NCI-H1417 (cell line): ENCODE data around the gene MOB3C.
A peak's percentile ranks its signal among the peaks of the same experiment; 100 is the strongest.

Experiments
- DNase-seq, 3 experiments: peaks; one replicate each; lab custom pipeline; 2025; lab: John Stamatoyannopoulos, UW

The MOB3C gene

DNA sequence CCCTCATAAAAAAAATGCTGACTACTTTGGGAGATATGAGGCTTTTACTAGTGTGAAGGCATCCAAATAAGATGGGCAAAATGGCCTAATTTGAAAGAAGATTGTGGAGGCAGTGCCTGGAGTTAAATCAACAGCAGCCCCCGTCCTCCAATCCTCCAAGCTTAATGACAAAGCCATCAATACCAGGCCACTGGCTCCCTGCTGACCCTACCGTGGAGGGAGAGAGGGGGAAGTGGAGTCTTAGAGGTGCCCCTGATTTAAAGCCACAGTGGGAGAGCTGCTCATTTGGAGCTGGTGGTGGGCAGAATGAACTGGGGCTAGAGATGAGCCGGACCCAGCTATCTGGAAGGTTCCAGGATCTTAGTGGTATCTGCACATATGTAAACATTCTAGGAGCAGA is 40.8 kb downstream of the MOB3C start:
- DNase-seq = peak in 2 of 3 experiments; percentile 44 to 79

DNA sequence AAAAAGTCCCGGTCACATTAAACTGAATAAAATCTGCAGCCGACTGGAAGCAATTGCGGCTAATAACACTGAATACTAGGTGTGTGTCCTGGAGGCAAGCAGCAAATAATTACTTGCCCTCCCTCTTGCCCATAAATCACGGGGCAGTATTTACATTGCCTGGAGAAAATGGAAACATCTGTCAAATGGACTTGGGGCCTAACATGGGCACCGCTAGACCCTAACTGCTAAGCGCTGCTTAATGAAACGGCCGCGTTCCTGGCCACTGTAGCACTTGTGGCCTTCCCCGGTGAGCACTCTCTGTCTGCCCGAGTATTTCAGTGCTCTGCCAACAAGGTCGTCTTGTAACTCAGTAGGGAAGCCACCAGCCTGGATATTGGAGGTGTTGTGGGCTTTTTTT is 41.3 kb downstream of the MOB3C start:
- DNase-seq = peak in 2 of 3 experiments; percentile 86 to 98

DNA sequence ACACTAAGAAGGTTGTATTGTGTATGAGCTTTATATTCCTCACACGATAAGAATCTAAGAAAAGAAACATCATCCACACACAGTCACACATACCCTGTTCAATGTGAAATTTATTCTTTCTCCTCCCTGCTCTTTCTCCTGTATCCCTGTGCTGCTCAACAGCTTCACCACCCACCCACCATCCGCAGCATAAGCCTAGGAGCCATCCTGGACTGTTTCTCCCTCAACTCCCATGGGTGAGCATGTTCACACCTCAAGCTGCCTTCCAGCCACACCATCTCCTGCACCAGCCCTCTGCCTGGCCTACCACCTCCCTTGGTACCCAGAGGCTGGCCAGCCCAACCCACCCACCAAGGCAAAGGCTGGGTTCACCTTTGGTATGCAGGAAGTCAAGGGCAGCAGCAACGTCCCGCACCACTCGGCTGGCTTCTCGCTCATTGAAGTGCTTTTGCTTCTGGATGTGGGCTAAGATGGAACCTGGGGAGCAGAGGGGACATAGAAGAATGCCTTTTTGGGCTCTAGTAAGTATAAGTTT is 44.9 kb downstream of the MOB3C start:
- no peak for DNase-seq

DNA sequence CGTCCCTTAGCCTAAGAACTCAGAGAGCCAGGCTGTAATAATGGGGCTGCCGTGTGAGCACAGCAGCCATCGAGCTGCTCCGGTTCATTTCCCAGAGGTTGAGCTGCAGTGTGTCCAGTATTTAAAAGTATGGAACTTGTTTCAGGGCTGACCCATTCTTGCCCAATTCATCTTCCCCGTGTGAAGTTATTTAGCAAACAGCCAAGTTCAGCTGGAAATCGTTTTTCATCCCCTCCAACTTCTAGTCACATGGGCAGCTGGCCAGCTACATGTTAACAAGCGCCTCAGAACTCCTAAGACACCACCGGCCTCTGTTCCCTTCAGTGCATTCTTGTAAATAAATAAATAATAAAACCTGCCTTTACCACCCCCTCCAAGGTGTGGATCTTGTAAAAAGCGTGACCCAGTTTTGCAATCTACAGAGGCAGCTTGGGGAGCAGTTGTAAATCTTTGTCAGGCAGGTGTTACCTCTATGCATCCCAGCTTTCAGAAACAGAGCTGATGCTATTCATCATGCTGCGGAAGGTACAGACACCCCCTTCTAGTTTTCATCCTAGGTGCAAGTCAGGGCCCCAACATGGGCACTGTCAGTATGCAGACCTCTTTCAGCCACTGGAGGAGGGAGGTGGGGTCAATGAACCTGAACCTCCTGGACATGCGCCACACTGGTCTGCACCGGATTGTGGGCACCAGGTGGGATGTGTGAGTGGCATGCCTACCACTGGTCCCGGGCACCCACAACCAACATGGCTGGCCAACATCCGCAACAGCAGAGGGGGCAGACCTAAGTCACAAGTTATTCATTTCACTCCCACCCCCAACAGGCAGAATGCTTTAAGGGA is 46.5 kb downstream of the MOB3C start:
- DNase-seq = no peak

- DNase-seq = no peak
Observed at GRCh38 chr1:46569116-46569515, 47.5 kb downstream of the MOB3C start.

DNA sequence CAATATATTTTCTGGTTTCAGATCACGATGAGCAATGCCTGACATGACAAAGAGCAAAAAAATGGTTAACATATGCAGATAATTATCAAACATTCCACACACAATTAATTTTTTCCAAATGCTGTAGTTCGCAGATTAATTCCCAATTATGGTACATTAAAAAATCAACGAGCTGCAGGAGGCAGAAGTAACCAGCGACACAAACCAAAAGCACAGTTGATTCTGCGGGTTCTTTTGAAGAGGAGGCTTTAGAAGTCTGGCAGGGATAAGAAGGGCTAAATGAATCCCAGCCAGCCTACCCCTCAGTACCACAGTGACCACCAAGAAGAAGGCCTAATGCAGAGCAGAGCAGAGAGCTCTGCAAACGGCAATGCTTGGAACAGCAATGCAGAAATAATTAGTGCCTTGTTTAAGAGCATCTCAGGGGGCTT is 48.1 kb downstream of the MOB3C start:
- no peak for DNase-seq

GRCh38 chr1:46563341-46563740 is 53.3 kb downstream of the MOB3C start:
- DNase-seq = no peak

DNA sequence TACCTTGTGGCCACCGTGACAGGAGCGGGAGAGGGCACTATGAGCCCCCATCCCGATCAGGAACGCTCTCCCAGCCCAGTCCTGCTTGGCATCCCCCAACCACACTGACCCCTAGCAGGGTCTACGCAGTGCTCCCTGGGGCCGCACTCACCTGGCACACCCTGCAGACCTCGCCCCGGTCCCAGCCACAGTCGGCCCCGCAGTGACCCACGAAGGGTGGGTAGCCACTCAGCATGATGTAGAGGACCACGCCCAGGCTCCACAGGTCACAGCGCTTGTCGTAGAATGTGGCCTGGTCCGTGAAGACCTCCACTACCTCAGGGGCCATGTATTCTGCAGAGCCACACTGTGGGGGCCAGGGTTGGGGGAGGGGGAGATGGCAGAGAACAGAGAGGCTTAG is 54.1 kb downstream of the MOB3C start:
- DNase-seq = no peak

DNA sequence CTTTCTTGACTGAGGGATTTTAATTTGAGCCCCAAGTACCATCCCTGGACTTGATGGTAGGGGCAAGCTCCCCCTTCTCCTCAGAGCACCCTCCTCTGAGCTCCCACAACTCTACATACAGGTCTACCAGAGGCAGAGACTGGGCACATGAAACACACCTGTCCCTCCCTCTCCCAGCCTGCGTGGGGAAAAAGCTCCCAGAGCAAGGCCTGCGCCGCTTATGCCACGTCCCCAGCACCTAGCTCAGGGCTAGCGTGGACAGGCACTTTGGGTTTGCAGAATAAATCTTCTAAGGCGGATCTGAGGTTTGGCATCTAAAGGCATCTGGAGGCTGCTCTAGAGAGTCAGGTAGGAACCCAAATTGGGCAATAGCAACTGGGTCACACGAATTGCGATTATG is 57.6 kb downstream of the MOB3C start:
- DNase-seq = no peak

DNA sequence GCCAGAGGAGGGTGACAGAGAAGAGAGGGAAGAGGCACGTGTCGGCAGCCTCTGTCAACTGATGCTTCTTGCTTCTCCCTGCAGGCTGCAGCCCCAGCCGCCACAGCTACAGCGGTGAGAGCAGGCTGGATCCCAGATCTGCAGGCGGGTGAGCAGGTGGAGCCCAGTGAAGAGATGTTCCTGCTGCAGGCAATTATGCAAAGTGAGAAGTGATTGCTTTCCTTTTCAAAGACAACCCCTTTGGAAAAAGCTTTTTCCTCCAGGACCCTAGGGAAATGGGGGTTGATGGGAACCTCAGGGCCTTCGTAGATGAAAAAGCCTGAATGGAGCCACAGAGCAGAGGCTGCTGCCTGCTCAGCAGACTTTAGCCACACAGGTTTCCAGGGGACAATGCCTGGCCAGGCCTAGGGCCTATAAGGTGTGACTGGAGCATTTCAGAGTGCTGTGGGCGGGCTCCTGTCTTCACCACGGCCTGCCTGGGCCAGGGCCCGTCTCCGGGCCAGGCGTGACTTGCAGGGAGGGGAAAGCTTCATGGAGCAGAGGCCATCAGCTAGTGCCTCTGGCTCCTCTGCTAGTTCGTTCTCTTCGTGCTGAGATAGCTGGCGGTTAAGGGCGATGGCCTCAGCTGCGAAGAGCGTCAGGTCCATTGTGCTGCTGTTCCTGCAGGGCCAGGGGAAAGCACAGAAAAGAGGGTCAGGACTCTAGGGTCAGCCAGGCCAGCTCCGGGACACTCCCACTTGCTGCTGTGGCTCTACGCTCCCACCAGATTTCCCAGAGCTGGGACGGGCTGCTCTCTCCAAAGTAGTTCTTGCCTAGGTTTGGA is 58.3 kb downstream of the MOB3C start:
- DNase-seq = peak; percentile 38 to 75 (median 65)
